ENCODE measurements around the gene LRFN2. TPM values are rescaled to one million over a fixed set of nuclear protein-coding genes. Genes with fewer than 3 reads are reported as not detected.

The LRFN2 gene
- polyA plus RNA-seq, 1 donor from 2014 or later, result 14.8 TPM

DNA sequence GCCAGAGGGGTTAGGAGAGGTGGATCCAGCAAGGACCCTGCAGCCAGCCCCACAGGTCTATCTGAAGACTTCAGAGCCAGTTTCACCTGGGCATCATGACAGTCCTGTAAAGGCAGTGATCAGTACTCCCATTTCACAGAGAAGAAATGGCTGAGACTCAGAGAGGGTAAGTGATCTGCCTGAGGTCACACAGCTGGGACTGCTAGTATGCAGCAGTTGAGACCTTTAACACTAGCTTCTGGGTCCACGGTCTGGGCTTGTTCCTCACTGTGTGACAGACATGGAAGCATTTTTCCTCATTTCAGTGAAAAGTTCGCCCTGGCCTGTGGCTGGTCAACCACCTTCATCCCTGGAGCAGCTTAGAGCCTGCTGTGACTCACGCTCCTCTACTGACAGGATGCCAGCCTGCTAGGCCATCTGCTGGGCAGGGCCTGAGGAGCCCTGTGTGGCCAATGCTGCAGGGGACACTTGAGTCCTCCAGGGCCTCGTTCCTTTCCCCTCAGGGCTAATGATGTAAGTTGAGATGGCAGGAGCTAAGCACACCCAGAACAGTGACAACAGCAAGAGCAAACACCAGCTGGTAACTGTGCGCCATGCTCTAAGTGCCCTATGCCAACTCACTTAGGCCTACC, 192.0 kb downstream of the LRFN2 start:
- H3K4me3 ChIP-seq (ENCODE audit: low read length), result no peak overlapping the region
- no peaks in the 10 kb centered on the region for H3K27me3 ChIP-seq (ENCODE audit: insufficient read depth, low read depth, low read length)
- no peaks in the 10 kb centered on the region for H4K20me1 ChIP-seq (ENCODE audit: insufficient read depth)
- H3K9me3 ChIP-seq (ENCODE audit: low read length), result no peaks in the 10 kb centered on the region
- H3F3A ChIP-seq (ENCODE audit: insufficient read depth, low read length, poor library complexity, severe bottlenecking), result no peaks in the 10 kb centered on the region
- no peak overlapping the region for H3K9ac ChIP-seq (ENCODE audit: low read length)
- no peaks in the 10 kb centered on the region for H3K79me2 ChIP-seq (replicated peaks; ENCODE audit: insufficient read depth, low read length)
- no peak for TF ChIP-seq MXI1 (conservative IDR thresholded peaks at IDR 0.05; ENCODE audit: poor library complexity, severe bottlenecking)
- H3K27ac ChIP-seq (ENCODE audit: low read length), result no peak overlapping the region
- H2AFZ ChIP-seq (ENCODE audit: low read depth, low read length), result no peak overlapping the region
- H3K36me3 ChIP-seq (ENCODE audit: insufficient read depth, low read length), result no peaks in the 10 kb centered on the region
- H3K4me2 ChIP-seq (ENCODE audit: low read length), result no peak overlapping the region
- no peaks in the 10 kb centered on the region for H3K9me2 ChIP-seq (ENCODE audit: insufficient read depth, low read length)

DNA sequence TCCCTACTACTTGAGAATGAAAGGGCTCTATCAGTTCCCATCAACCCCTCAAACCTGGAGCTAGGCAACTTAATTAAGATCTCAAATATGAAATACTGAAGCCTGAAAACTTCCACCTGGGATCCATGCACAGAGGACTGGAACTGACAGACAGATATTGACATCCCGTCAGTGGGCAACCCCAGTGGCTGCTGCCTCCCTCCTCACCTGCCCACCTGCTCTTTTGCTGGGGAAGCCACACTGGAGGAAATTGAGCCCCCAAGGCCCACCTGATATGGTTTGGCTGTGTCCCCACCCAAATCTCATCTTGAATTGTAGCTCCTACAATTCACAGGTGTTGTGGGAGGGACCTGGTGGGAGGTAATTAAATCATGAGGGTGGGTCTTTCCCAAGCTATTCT, 192.8 kb downstream of the LRFN2 start:
- Histone ChIP-seq H2AFZ (ENCODE audit: low read depth, low read length) (no peak overlapping the region), H3K27ac (ENCODE audit: low read length) (no peak overlapping the region), H3K36me3 (ENCODE audit: insufficient read depth, low read length) (no peaks in the 10 kb centered on the region), H3K9me2 (ENCODE audit: insufficient read depth, low read length) (no peaks in the 10 kb centered on the region), H4K20me1 (ENCODE audit: insufficient read depth) (no peaks in the 10 kb centered on the region), H3K27me3 (ENCODE audit: insufficient read depth, low read depth, low read length) (no peaks in the 10 kb centered on the region), H3K79me2 (replicated peaks; ENCODE audit: insufficient read depth, low read length) (no peaks in the 10 kb centered on the region), H3F3A (ENCODE audit: insufficient read depth, low read length, poor library complexity, severe bottlenecking) (no peaks in the 10 kb centered on the region), H3K9me3 (ENCODE audit: low read length) (no peaks in the 10 kb centered on the region), H3K9ac (ENCODE audit: low read length) (no peak overlapping the region), H3K4me2 (ENCODE audit: low read length) (no peak overlapping the region), H3K4me3 (ENCODE audit: low read length) (no peak overlapping the region)
- TF ChIP-seq, protein P1, sequence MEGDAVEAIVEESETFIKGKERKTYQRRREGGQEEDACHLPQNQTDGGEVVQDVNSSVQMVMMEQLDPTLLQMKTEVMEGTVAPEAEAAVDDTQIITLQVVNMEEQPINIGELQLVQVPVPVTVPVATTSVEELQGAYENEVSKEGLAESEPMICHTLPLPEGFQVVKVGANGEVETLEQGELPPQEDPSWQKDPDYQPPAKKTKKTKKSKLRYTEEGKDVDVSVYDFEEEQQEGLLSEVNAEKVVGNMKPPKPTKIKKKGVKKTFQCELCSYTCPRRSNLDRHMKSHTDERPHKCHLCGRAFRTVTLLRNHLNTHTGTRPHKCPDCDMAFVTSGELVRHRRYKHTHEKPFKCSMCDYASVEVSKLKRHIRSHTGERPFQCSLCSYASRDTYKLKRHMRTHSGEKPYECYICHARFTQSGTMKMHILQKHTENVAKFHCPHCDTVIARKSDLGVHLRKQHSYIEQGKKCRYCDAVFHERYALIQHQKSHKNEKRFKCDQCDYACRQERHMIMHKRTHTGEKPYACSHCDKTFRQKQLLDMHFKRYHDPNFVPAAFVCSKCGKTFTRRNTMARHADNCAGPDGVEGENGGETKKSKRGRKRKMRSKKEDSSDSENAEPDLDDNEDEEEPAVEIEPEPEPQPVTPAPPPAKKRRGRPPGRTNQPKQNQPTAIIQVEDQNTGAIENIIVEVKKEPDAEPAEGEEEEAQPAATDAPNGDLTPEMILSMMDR (IDR thresholded peaks at IDR 0.05; ENCODE audit: poor library complexity, severe bottlenecking), result no peak
- no peak for TF ChIP-seq TAF1 (IDR thresholded peaks at IDR 0.05; ENCODE audit: low read depth)
- no peak for TF ChIP-seq MXI1 (conservative IDR thresholded peaks at IDR 0.05; ENCODE audit: poor library complexity, severe bottlenecking)
- TF ChIP-seq EZH2 (IDR thresholded peaks at IDR 0.05; ENCODE audit: borderline replicate concordance, insufficient read depth, low read length, poor library complexity, severe bottlenecking), result no peak
- no peak for TF ChIP-seq EP300 (conservative IDR thresholded peaks at IDR 0.05; ENCODE audit: poor library complexity, severe bottlenecking)
- TF ChIP-seq, protein P2, sequence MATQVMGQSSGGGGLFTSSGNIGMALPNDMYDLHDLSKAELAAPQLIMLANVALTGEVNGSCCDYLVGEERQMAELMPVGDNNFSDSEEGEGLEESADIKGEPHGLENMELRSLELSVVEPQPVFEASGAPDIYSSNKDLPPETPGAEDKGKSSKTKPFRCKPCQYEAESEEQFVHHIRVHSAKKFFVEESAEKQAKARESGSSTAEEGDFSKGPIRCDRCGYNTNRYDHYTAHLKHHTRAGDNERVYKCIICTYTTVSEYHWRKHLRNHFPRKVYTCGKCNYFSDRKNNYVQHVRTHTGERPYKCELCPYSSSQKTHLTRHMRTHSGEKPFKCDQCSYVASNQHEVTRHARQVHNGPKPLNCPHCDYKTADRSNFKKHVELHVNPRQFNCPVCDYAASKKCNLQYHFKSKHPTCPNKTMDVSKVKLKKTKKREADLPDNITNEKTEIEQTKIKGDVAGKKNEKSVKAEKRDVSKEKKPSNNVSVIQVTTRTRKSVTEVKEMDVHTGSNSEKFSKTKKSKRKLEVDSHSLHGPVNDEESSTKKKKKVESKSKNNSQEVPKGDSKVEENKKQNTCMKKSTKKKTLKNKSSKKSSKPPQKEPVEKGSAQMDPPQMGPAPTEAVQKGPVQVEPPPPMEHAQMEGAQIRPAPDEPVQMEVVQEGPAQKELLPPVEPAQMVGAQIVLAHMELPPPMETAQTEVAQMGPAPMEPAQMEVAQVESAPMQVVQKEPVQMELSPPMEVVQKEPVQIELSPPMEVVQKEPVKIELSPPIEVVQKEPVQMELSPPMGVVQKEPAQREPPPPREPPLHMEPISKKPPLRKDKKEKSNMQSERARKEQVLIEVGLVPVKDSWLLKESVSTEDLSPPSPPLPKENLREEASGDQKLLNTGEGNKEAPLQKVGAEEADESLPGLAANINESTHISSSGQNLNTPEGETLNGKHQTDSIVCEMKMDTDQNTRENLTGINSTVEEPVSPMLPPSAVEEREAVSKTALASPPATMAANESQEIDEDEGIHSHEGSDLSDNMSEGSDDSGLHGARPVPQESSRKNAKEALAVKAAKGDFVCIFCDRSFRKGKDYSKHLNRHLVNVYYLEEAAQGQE (IDR thresholded peaks at IDR 0.05; ENCODE audit: borderline replicate concordance), result no peak
- TF ChIP-seq SMC3 (conservative IDR thresholded peaks at IDR 0.05; ENCODE audit: poor library complexity), result no peak
- no peak for TF ChIP-seq RAD21 (conservative IDR thresholded peaks at IDR 0.05)
- TF ChIP-seq POLR2AphosphoS5 (IDR thresholded peaks at IDR 0.05), result no peak

Measured in neural cell (in vitro differentiated cells).